SK-N-SH (cell line): ENCODE data around the gene ZNF429.

ENCODE experiments used
- POLR2AphosphoS5 ChIP-seq: IDR thresholded peaks from 2 replicates; pipeline ENCODE4 v1.6.1; 2012; ENCODE audit warnings: low read depth, low read length
- SMC3 ChIP-seq: IDR thresholded peaks from 2 replicates; pipeline ENCODE4 v1.6.1; 2012; ENCODE audit warnings: low read depth, low read length, improper control_type of control experiment

DNA sequence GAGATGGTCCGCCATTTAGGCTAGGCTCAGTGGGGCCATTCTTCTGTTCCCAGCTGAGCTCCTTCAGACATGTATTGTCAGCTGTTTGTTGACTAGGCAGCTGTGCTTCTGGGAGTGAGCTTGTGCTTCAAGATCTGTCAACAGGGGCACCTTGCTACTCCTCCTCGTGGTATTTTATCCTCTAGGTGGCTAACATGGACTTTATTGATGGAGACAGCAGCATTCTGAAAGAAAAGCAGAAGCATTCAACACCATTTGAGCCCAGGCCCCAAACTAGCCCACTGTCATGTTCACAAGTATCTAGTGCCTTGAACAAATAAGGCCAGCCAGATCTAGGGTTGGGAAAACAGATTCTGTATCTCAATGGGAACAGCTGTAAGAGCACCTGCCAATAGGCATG is 65.9 kb downstream of the ZNF429 start:
- TF ChIP-seq POLR2AphosphoS5 = no peak
- TF ChIP-seq SMC3 = no peak
